ENCODE data around the gene CSF1R.

CSF1R gene

DNA sequence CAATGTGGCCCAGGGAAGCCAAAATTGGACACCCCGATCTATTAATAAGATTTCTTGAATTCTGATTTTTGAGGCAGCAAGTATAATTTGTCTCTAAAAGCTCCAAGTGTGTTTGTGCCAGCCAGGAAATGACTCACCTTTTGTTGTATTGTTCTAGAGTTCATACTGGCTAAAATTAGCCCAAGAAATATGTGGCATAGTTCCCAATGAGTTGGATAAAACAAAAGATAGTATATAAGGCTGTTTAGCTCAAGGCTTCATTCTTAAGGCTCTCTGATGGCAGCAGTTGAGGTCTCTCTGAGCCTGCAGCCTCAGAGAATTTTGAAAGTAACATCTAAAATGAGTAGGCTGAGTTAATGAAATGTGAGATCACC lies 64.2 kb downstream of the CSF1R start:
- no peak for DNase-seq

DNA sequence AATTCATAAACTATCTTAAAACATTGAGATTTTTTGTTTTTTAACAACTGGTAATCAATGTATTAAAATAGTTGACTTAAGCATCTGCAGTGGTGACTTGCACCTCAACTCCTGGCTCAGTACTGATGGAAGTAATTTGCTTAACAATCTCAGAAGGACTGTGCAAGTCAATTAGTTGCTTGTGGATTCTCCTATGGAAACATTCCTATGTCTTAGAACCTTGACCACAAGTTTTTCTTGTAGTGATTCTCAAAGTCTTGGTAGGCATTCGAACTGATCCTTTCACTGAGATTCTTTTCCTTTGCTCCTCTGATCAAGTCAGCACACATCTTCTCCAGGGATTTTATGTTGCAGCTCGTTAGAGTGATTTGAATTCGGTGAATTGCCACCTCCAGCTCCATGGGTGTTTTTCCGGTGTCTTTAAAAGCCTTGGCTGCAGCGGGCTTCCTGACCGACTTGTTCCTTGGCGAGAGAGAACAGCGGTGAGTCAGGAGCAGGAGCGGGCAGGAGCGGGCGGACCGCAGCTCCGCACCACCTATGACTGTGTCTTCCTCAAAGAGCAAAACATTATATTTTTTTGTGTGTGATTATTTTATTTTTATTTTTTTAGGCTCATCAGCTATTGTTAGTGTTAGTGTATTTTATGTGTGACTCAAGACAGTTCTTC lies 64.7 kb downstream of the CSF1R start:
- DNase-seq, result no peak

GRCh38 chr5:150020249-150020648 lies 66.1 kb downstream of the CSF1R start:
- DNase-seq, result no peak

DNA sequence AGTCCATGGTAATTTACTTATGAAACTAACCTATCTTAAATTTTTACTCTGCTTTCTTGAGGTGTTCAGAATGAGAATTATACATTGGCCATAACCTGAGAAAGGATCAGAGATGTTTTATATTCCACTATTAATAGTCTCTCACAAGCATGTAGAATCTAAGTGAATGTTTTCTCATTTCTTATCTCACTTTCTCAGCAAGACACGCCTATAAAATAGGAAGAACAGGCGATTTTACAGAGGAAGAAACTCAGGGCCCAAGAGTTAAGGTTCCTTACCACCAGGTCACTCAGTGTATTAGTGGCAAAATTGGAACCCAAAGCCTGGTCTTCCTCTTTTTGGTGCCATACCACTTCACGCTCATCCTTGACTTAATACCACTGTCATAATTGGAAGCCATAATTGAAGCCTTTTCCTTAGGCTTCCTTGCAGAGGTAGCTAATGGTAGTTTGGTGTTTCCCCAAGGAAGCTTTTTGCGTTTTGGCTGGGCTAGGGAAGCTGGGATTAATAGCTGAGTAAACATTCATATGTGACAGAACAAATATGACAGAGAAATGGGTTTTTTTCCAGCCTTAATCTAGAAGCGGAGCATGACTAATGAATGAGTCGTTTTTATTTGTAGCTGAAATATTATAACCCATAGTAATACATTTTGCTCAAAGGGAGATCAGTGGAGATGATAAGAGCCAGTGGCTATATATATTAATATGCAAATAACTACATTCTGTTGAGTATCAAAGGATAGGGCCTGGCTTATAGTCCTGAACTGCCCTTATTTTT lies 68.9 kb downstream of the CSF1R start:
- no peak for DNase-seq

DNA sequence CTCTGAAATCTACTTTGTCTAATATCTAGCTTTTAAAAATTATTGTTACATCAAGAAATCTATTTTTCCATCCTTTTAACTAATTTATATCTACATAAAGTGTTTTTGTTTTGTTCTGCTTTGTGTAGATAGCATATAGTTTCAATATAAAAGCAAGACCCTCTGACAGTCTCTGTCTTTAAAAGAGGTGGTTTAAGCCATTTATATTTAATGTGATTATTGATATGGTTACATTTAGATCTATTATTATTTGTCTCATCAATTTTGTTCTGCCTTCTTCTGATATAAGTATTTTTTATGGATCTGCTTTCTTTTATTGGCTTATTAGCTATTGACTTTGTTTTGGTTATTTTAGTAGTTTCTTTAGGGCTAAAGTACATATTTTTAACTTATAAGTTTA lies 69.8 kb downstream of the CSF1R start:
- DNase-seq, result no peak

DNA sequence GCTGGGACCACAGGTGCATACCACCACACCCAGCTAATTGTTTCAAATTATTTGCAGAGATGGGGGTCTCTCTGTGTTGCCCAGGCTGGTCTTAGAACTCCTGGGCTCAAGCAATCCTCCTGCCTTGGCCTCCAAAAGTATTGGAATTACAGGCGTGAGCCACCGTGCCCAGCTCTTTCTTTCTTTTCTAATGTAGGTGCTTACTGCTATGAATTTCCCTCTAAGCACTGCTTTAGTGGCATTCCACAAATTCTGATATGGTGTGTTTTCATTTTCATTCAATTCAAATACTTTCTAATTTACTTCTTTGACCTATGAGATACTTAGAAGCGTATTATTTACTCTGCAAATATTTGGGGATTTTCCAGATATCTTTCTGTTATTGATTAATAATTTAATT lies 70.9 kb downstream of the CSF1R start:
- DNase-seq, result no peak

DNA sequence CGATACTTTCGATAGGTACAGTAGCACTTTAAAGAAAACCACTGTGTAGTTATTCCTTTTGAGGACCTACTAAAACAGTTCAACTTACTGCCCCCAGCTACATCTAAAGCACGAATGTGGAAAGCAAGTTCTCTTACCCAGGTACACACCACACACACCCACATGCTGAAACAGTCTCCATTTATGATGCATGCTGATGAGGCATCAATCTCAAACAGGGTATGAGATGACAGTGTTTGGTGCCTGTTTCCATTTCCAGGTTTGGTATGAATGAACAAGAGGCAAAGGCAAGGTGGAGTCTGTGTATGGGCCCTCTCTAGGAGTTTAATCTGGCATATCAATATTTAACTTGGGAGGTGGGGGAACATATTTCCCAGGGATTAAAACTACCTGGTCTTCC lies 71.9 kb downstream of the CSF1R start:
- no peak for DNase-seq

DNA sequence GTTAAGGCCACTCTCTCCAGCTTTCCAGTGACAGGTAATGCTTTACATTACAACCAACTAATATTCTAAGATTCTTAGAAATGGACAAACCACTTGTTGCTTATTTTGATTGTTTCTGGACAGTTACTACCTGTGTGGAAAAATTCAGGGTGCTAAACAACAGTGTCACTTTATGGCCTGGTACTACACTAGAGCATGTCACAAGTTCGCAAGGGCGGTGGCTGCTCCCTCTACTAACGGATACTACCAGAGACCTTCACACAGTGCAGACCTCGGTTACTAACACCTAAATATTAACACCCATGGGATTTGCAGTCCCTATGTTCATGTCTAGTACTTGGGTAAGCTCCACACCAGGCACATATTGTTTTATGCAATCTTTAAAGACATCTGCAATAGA lies 72.4 kb downstream of the CSF1R start:
- no peak for DNase-seq

- DNase-seq, result no peak
Observed at GRCh38 chr5:150009671-150010387, 76.5 kb downstream of the CSF1R start.

- no peak for DNase-seq
Observed at GRCh38 chr5:150007050-150007449, 79.3 kb downstream of the CSF1R start.

GRCh38 chr5:150006318-150006717 lies 80.0 kb downstream of the CSF1R start:
- DNase-seq, result no peak

Measured in NCI-H146 (cell line).